ENCODE results near the gene LRRC3.

LRRC3 gene

DNA sequence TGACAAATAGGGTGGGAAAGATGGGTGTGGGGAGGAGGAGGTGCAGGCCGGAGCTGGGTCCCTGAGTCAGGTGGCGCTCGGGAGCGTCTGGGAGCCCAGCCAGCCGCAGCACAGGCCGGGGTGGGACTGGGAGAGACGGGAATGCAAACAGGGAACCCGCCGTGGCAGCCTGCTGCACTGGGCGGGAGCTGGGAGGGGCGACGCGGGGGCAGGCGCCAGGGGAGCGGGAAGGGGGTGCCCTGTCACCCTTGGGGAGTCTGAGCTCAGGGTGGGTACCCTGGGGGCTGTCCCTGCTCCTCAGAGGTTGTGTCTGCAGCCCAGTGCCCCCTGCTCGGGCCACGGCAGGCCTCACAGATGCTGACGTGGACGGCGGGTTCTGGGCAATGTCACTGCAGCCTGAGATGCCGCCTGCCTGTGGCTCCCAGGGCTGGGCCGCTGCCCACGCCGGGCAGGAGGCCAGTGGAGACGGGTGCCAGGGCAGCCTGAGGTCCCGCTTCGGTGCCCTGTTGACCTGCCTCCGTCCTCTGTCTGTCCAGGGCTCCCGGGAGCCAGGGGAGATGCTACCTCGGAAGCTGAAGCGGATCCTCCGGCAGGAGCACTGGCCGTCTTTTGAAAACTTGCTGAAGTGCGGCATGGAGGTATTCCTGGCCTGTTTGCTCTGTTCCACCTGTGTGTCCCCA lies 16.6 kb upstream of the LRRC3 start:
- DNase-seq (ENCODE audit: low read depth in 2 of 2): no peak

DNA sequence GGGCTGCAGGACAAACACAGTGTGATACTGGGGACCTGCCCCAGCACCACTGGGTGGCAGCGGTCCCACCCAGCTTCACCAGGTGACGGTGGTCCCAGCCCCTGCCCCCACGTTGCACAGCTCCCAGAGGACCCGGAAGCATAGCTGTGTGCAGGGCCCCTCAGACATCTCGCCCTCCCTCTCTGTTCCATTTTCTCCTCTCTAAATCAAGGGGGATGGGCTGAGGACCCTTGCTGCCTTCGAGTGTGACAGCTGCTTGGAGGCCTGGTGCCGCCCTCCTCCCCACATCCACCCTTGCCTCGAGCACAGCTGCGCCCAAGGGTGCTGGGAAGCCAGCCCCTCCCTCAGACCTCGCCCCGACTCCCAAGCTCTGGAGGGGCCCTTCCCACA lies 16.1 kb upstream of the LRRC3 start:
- DNase-seq (ENCODE audit: low read depth in 2 of 2): no peak

DNA sequence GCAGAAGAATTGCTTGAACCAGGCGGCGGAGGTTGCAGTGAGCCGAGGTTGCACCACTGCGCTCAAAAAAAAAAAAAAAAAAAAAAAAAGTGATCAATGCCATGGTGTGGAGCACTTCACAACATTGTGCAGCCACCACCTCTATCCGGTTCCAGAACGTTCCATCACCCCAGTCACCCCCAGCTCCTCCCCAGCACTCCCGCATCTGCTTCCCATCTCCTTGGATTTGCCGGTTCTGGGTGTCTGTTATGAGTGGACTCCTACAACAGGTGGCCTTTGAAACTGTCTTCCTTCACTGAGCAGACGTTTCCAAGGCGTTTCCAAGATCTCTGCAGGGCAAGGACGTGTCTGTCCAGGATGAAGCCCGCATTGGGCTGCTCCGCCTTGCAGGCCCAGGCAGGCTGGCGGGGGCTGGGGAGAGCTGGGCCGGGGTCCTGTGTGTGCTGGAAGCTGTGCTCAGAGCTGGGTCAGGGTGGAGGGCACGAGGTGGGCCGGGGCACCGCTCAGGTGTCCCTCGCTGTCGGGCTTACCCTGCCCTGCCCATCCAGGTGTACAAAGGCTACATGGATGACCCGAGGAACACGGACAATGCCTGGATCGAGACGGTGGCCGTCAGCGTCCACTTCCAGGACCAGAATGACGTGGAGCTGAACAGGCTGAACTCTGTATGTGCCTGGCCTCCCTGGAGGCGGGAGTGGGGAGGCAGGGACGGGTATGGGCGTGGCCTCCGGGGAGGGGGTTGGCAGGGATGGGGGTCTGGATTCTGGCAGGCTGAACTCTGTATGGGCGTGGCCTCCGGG lies 14.9 kb upstream of the LRRC3 start:
- DNase-seq (ENCODE audit: low read depth in 2 of 2): no peak

DNA sequence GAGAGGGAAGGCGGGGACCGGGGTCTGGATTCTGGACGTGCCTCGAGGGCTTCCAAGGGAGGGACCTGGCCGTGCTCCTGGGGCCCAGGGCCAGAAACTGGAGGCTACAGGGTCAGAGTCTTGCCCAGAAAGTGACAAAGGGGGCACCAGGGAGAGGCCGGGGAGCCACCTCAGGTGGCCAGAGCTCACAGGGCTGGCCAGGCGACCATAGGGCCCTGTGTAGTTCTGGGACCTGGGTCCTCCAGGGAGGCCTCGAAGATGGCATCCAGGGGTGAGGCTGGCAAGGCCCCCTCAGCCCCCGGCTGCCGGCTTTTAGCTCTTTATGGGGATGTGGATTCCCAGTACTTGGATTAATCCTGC lies 14.3 kb upstream of the LRRC3 start:
- DNase-seq (ENCODE audit: low read depth in 2 of 2): no peak

DNA sequence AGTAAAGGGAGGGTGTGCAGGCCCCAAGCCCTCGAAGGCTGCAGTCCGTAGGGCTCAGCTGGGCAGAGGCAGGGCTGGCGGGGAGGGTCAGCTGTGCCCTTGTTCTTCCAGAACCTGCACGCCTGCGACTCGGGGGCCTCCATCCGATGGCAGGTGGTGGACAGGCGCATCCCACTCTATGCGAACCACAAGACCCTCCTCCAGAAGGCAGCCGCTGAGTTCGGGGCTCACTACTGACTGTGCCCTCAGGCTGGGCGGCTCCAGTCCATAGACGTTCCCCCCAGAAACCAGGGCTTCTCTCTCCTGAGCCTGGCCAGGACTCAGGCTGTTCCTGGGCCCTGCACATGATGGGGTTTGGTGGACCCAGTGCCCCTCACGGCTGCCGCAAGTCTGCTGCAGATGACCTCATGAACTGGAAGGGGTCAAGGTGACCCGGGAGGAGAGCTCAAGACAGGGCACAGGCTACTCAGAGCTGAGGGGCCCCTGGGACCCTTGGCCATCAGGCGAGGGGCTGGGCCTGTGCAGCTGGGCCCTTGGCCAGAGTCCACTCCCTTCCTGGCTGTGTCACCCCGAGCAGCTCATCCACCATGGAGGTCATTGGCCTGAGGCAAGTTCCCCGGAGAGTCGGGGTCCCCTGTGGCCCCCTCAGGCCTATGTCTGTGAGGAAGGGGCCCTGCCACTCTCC lies 13.6 kb upstream of the LRRC3 start:
- DNase-seq (ENCODE audit: low read depth in 2 of 2): no peak

DNA sequence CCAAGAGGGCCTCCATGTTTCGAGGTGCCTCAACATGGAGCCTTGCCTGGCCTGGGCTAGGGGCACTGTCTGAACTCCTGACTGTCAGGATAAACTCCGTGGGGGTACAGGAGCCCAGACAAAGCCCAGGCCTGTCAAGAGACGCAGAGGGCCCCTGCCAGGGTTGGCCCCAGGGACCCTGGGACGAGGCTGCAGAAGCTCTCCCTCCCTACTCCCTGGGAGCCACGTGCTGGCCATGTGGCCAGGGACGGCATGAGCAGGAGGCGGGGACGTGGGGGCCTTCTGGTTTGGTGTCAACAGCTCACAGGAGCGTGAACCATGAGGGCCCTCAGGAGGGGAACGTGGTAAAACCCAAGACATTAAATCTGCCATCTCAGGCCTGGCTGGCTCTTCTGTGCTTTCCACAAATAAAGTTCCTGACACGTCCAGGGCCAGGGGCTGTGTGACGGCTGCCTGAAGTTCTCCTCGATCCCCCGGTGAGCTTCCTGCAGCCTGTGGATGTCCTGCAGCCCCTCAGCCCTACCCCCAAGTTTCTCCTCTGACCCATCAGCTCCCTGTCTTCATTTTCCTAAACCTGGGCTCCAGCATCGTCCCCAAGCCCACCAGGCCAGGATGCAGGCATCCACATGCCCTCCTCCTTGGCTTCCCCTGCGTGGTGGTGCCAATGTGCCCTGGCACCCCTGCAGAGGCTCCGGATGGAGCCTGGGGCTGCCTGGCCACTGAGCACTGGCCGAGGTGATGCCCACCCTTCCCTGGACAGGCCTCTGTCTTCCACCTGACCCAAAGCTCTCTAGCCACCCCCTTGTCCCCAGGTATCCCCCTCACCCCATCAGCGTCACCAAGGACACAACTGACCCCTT lies 12.8 kb upstream of the LRRC3 start:
- DNase-seq (ENCODE audit: low read depth in 2 of 2): no peak

DNA sequence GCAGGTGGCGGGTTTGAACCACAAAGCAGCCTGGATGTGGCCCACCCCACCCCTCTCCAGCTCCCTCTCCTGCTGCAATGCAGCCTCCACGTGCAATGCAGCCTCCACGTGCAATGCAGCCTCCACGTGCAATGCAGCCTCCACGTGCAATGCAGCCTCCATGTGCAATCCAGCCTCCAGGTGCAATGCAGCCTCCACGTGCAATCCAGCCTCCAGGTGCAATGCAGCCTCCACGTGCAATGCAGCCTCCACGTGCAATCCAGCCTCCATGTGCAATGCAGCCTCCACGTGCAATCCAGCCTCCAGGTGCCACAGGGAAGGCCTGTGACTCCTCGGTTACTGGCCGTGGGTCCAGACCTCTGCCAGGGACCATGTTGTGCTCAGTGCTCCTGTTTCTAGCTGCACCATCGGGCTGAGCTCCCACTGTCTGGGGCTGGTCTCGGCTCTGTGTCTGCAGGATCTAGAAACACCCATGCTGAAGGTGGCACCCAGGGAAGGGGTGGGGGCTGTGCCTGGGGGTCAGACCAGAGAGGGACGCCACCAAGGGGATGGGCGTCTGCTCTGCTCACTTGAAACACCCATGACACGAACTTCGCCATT lies 11.9 kb upstream of the LRRC3 start:
- DNase-seq (ENCODE audit: low read depth in 2 of 2): no peak

DNA sequence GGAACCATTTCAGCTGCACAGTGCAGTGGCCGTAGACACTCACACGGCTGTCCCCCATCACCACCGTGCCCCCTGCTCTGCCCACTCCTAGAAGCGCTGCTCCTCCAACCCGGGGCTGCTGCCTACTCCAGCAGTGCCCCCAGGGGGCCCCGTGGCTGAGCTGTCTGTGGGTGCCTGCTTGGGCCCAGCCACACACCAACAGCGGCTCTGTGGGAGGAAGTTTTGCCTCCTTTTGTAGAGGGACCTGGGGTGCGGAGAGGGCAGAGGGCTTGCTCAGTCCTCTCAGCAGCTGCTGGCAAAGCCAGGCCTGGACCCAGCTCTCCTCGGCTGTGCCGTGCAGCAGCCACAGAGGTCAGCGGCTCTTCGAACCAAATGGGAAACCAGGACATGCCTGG lies 11.4 kb upstream of the LRRC3 start:
- DNase-seq (ENCODE audit: low read depth in 2 of 2): no peak

DNA sequence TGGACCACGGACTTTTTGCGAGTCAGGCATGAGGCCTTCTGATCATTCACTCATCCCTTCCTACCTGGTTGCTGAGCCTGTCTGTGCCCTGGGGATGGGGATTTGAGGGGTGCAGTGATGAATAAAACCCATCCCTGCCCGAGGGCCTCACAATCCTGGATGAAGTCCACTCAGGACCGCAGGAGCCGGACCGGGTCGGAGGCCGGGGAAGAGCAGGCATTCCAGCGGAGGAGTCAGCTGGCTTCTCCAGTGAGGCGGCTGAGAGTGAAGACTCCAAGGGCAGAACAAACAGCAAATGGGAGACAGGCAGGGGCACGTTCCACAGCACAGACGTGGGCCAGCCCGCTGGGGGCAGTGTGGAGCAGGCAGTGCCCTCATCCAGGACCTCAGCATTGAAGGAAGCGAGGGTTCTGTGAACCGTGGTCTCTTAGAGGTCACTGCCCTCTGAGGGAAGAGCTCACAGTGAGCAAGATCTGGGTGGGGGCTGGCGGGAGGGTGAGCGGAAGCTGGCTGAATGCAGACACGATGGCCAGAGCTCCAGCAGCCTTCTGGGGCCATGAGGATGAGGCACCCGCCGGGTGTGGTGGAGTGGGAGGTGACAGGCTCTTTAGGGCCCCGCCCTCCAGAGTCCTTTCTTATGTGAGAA lies 10.9 kb upstream of the LRRC3 start:
- no peak for DNase-seq (ENCODE audit: low read depth in 2 of 2)

DNA sequence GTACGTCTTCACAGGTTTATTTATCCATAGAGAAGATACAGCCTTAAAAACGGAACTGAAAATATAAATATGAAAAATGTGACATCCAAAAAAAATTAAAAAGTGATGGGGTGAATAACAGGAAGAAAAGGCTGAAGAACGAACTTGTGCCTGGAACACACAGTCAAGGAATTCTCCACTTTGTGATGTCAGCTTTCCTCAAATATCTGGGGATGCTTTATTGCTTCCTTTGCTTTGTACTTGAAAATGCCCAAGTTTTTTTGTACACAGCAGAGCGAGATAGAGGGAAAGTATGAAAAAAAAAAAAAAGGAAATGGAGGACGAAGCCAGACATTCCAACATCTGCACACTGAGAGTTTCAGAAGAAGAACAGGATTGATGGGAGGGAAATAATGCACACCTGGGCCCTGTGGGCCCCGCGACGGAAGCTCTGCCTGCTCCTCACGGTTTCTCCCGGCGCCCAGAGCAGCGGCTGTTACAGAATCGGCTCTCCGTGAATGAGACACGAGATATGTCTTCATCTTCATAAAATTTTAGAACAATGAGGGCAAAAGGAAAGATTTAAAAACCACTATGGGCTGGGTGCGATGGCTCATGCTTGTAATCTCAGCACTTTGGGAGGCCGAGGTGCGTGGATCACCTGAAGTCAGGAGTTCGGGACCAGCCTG lies 10.0 kb upstream of the LRRC3 start:
- no peak for DNase-seq (ENCODE audit: low read depth in 2 of 2)

DNA sequence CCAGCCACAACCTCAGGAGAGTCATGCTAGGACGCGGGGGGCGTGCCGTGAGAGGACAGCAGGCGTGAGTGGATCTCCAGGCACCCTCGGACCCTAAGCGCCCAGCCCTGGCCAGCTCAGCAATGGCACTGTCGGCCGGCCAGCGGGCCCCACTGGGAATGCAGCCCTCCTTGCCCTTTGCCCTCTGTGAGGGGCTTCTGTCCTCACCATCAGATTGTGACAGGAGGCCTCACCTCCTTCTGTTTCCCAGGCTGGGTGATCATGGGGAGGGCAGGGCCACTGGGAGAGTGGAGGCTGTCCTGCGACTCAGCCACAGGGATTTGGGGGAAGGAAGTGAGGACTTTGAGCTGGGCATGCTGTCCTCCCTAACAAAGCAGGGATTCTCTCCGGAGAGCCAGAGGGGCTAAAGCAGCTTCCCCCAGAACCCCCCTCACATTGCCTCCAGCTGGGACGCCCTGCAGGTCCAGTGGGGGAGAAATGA lies 6.6 kb upstream of the LRRC3 start:
- no peak for DNase-seq (ENCODE audit: low read depth in 2 of 2)

DNA sequence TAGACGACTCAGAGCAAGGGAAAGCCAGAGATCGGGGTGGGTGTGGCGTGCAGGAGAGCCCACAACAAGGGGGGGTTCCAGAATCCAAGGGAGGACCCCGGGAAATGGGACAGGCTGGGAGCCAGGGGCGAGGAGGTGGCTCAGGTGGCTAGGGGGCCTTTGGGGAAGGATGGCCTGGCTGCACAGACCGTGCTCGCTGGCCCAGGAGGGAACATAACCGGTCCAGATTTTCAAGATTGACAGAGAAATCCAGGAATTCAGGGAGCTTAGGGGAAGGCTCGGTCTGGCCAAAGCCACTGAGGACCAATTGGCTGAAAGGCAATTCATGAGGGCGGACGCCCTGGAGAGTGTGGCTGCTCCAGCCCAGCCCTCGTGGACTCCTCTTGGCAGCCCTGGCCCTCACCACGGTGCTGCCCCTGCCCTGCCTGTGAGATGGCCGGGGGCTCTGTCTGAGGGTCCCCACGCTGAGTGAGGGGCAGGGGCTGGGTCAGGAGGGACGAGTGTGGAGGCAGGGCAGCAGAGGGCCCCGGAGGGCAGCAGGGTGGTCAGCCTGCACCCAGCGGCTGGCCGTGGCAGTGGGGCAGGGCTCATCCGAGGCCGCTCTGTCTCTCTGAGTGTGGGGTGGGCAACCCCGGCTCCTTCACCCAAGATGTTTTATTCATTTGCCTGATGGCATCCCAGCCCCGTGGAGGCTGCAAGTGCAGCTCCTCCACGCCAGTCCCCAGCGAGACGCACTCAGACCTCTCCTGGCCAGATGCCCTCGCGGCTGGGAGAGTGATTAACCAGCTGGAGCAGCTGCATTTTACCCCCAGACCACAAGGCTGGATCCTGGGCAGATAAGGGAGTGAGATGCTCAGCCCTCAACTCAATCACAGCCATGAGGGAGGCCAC lies 5.6 kb upstream of the LRRC3 start:
- no peak for DNase-seq (ENCODE audit: low read depth in 2 of 2)

DNA sequence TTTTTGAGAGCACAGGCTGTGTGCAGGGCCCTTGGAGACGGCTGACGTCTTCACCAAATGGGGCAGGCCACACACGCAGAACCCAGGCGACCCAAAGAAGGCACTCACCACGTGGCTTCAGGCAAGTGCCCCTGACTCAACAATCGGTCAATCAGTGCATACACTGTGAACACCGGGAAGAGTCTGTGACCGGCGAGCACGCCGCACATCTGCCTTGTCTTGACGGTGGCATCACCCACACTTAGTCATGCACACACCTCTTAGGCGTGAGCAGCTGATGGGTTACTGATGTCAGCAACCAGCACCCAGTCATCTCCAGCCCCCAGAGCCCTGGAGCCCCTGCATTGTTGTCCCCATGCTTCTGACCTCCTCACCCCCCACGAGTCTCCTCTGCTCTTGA lies 4.9 kb upstream of the LRRC3 start:
- no peak for DNase-seq (ENCODE audit: low read depth in 2 of 2)

DNA sequence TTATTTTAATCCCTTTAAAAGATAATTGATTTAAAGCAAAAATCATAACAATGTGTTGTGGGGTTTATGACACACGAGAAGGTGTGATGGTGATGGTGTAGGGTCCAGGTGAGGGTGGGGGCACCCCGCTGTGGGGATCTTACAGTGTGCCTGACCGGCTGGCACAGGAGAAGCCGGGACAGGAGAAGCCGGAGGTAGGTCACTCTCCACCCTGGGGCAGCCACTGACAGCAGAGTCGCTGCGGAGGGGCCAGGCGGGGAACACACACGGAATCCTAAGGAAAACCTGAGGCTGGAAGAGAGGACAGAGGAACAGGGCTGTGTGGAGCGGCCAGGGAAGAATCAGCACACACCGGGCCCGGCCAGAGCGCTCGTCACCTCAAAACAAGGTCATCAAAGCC lies 4.3 kb upstream of the LRRC3 start:
- no peak for DNase-seq (ENCODE audit: low read depth in 2 of 2)

DNA sequence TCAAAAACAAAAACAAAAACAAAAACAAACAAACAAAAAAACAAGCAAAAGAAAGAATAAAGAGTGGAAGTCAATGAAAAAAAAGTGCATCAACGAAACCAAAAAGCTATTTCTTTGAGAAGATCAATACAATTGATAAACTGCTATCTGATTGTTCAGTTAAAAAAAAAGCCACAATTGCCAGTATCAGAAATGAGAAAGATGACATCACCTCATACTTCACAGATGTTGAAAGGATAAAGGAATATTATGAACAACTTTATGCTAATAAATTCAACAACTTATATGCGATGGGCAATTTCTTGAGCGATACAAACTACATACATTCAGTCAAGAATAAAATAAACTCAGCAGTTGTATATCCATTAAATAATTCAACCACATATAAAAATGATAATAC lies 2.2 kb upstream of the LRRC3 start:
- no peak for DNase-seq (ENCODE audit: low read depth in 2 of 2)

DNA sequence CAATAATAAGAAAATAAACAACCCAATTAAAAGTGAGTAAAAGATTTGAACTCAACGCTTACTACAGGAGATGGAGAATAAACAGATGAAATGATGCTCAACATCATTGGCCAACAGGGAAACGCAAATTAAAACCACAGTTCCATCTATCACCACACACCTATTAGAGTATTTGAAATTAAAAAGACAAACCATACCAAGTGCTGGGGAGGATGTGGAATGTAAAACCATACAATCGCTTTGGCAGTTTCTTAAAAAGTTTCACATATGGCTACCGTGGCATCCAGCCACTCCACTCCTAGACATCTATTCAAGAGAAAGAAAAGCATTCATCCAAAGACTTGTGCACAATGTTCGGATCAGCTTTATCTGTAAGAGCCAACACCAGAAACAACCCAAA lies 1.3 kb upstream of the LRRC3 start:
- no peak for DNase-seq (ENCODE audit: low read depth in 2 of 2)

DNA sequence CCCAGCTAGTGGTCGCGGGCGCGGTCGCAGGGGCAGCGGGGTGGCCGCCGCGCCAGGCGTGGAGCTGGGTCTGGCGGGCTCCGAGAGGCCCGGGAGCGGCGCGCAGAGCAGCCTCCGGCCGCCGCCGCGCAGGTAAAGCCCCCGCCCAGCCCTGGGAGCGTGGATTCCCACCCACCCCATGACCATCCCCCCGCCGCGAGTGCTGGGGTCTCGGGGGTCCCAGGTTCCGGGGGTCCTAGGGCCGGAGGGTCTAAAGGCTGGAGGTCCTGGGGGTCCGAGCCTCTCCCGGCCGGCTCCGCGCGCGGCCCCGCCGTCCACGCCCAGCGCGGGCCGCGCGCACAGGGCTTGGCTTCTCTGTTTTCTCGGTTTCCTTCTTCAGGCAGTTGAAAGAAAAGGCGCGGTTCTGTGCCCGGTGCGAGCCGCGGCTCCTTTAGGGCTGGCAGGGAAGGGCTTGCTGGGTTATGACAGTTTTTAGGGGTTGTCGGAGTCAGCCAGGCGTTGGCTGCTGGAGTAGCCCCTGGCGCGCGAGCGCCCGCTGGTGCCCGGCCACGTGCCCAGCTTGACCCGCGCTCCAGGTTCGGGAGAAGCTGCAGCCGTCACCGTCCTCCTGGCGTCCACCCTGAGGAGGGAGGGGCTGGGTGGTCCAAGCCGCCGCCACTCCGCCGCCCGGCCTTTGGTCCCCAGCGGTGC lies 359 bp downstream of the LRRC3 start:
- no peak for DNase-seq (ENCODE audit: low read depth in 2 of 2)

DNA sequence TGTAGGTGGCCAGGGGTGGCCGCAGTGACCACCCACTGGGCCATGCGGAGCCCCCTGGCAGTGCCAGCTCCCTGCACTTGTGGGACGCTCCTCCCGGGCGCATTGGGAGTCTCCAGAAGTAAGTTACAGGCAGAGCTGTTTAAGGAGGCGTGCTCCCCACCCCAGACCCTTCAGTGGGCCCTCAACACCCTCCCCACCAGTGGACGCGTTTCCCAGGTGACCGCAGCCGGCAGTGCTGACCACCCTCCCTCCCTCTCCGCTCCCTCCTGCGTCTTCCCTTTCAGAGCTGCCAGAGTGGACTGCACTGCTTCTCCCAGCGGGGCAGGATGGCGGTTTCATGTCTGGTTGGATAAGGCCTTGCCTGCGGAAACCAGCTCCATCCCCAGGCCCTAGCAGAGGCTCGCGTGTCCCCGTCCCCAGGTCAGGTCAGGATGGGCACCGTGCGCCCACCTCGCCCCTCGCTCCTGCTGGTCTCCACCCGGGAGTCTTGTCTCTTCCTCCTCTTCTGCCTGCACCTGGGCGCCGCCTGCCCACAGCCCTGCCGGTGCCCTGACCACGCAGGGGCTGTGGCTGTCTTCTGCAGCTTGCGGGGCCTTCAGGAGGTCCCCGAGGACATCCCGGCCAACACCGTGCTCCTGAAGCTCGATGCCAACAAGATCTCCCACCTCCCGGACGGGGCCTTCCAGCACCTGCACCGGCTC lies 1.1 kb downstream of the LRRC3 start:
- no peak for DNase-seq (ENCODE audit: low read depth in 2 of 2)
